ENCODE data around the gene HOXA13. TPM values are rescaled to one million over a fixed set of nuclear protein-coding genes. Genes with fewer than 3 reads are reported as not detected.
A peak's percentile ranks its signal among the peaks of the same experiment; 100 is the strongest.

Gene HOXA13
- total RNA-seq, 2 donors from 2014 or later: not detected

DNA sequence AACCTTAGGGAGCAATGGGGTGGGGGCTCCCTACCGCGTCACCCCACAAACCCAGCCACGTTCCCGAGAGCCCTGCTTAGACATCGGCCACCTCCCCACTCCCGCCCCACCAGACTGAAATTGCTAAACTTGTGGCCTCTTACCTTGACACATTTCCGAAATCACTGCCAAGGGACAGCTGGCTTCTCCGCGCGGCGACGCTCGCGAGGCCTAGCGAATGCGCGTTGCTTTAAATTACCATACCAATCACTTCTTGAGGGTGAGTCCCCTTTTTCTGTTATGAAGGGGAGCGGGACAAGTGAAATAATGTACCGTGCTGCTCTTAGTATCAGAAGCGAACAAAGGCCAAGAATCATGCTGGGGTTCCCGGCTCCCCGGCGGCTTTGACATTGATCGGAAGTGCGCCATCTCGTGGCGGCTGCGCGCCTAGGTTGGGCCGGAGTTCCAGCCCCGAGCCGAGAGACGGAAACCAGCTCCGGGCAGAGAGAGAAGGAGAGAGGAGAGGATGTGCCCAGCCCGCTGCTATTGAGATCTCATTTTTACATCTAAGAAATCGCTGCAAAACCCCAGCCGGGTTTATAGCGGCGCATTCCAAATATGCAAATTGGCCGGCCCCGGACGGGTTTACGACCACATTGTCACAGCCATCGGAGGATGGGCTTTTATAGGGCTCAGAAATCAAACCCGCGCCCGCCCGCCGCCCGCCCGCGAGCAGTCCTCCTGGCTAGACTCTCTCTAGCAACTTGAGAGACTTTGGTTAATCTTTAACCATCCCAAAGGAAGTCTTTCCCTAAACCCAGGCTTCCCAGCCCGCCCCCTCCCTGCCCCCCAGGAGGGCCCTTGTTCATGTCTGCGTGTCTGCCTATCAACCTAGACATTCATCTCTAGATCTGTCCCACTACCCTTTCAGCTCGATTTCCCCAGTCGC lies 20.1 kb downstream of the HOXA13 start:
- TF ChIP-seq, protein P1, sequence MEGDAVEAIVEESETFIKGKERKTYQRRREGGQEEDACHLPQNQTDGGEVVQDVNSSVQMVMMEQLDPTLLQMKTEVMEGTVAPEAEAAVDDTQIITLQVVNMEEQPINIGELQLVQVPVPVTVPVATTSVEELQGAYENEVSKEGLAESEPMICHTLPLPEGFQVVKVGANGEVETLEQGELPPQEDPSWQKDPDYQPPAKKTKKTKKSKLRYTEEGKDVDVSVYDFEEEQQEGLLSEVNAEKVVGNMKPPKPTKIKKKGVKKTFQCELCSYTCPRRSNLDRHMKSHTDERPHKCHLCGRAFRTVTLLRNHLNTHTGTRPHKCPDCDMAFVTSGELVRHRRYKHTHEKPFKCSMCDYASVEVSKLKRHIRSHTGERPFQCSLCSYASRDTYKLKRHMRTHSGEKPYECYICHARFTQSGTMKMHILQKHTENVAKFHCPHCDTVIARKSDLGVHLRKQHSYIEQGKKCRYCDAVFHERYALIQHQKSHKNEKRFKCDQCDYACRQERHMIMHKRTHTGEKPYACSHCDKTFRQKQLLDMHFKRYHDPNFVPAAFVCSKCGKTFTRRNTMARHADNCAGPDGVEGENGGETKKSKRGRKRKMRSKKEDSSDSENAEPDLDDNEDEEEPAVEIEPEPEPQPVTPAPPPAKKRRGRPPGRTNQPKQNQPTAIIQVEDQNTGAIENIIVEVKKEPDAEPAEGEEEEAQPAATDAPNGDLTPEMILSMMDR (IDR thresholded peaks at IDR 0.05): peak; percentile 65 to 73
- no peaks in the 10 kb centered on the region for H3K36me3 ChIP-seq
- no peak overlapping the region for H3K27ac ChIP-seq
- peaks cover 55 to 83% of the 10 kb centered on the region in 2 donors for H3K27me3 ChIP-seq
- H3K4me3 ChIP-seq: no peak overlapping the region
- no peaks in the 10 kb centered on the region for H3K9me3 ChIP-seq
- H3K4me1 ChIP-seq: peaks cover 0 to 29% of the 10 kb centered on the region in 2 donors
- DNase-seq (ENCODE audit: low spot score): no peak

DNA sequence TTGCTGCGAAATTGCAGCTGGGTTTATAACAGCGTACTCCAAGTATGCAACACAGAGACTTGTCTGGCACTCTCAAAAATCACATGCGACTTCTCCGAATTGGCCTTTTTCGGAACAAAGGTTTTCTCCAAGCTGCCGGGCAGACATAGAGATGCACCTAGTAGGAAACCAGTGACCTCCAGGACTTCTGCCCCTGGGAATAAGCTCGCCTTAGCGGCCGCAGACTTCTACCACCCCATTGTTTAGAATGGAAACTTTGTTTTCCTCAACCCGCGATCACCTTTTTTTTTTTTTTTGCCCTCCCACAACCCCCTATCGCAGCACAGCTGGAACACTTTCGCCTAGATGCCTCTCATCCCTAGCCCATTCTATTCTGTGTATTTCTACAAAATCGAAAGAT lies 20.9 kb downstream of the HOXA13 start:
- H3K4me3 ChIP-seq: no peak overlapping the region
- no peak overlapping the region for H3K27ac ChIP-seq

DNA sequence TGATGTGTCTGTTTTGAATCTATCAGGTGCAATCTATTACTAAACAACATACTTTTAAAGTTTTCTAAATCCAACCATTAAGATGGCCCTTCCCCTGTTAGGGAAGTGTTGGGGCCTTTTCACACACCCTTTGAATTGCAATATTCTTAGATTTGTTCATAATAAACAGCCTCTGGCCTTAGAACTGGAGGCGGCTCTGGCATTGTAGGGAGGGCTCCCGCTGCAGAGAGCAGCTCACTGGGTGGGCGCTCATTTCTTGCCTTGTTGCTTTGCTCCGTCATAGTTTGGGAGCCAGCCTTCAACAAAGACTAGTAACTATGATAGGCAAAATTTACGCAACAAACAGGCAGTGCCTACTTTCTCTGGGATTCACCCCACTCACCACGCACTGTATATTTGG lies 21.5 kb downstream of the HOXA13 start:
- TF ChIP-seq, protein P1 (IDR thresholded peaks at IDR 0.05): no peak
- Histone ChIP-seq H3K9me3 (no peaks in the 10 kb centered on the region), H3K27me3 (peaks cover 55 to 82% of the 10 kb centered on the region in 2 donors), H3K36me3 (no peaks in the 10 kb centered on the region), H3K4me1 (peaks cover 0 to 29% of the 10 kb centered on the region in 2 donors), H3K4me3 (no peak overlapping the region), H3K27ac (no peak overlapping the region)
- DNase-seq (ENCODE audit: low spot score): no peak

More for the DNA sequence above, 20.9 kb downstream of the HOXA13 start:
- Histone ChIP-seq H3K36me3 (no peaks in the 10 kb centered on the region), H3K9me3 (no peaks in the 10 kb centered on the region), H3K27me3 (peaks cover 57 to 83% of the 10 kb centered on the region in 2 donors), H3K4me1 (peaks cover 0 to 29% of the 10 kb centered on the region in 2 donors)
- no peak for DNase-seq (ENCODE audit: low spot score)
- TF ChIP-seq, protein P1 (IDR thresholded peaks at IDR 0.05): no peak

DNA sequence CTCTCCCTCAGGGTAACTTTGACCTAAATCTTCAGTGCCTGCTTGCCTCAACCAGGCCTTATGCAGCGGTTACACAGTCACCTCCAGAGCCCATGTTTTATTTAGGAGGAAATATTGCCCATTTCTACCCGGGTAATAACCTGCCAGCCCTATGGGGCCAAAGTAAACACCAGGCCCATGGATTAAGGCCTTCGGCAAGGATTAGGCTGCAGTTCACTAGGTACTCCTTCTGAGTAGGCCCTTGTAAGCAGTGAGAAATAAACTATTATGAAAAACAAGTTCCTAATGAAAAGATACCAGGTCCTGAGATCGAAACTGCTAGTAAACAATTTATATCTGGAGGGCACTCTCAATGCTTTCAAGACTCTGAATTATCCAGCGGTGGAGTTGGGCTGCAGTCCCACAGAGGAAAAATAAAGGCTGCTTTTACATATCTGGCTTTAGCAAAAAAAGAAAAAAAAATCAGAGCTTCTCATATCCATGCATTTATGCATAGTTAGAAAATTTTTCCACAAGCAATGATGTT lies 22.0 kb downstream of the HOXA13 start:
- Histone ChIP-seq H3K4me1 (peaks cover 0 to 29% of the 10 kb centered on the region in 2 donors), H3K27ac (no peak overlapping the region), H3K4me3 (no peak overlapping the region), H3K27me3 (peaks cover 53 to 82% of the 10 kb centered on the region in 2 donors), H3K9me3 (no peaks in the 10 kb centered on the region), H3K36me3 (no peaks in the 10 kb centered on the region)
- TF ChIP-seq, protein P1 (IDR thresholded peaks at IDR 0.05): no peak
- no peak for DNase-seq (ENCODE audit: low spot score)

DNA sequence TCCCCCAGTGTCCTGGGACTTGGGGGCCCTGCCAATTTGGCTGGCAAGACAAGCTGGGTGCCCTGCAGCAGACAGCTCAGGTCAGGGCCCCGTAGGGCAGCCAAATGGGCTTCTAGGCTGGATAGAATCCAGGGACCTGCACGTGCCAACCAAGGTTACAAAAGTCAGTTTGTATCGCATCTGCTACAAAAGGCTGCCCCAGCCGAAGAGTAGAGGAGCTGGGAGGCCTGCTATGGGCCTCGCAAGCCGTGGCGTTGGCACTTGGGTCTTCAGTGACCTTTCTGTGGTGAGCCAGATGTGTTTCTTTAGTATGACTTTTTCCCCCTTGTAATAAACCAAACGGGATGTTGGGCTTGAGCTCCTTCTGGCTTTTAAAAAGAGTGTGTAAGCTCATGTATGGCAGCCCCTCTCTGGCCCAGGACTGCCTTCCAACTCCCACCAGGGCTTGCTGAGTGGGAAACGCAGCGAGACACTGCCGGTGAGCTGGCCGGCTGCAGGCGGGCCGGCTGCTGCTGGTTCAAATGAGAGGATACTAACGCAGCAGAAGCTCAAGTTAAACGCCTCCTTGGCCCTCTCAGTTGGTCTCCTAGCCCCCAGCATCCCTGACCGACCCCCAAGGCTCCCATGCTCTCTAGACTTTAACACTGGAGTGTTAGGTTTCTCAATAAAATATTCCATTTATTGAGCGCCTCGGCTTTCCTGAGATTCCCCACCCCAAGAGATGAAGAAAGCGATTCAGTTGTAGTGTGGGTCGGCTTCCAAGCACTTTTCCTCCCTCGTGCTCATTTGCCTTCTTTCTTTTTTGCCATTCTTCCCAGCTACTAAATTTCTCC lies 22.7 kb downstream of the HOXA13 start:
- H3K4me1 ChIP-seq: peaks cover 0 to 36% of the 10 kb centered on the region in 2 donors
- no peaks in the 10 kb centered on the region for H3K36me3 ChIP-seq
- no peak overlapping the region for H3K27ac ChIP-seq
- DNase-seq (ENCODE audit: low spot score): no peak
- H3K27me3 ChIP-seq: peaks cover 56 to 82% of the 10 kb centered on the region in 2 donors
- H3K4me3 ChIP-seq: no peak overlapping the region
- TF ChIP-seq, protein P1 (IDR thresholded peaks at IDR 0.05): no peak
- no peaks in the 10 kb centered on the region for H3K9me3 ChIP-seq

Data from right atrium auricular region (tissue), 2 donors.